Thyroid gland (tissue), 4 donors: ENCODE data around the gene OLIG1. TPM values are rescaled to one million over a fixed set of nuclear protein-coding genes. Genes with fewer than 3 reads are reported as not detected.

Source experiments
- DNase-seq, 2 donors: peaks; one replicate each; pipeline ENCODE4 v3.0.0-alpha.2; 2019
- H3K27ac ChIP-seq, 3 donors: fragments of 200-600 bp; sonication (generic); 1 replicate in 2 of 3; 2 replicates in 1 of 3; pipeline ENCODE4 v1.5.1; 2016 to 2019; ENCODE audit warnings: mild to moderate bottlenecking in 1 of 3, moderate library complexity in 1 of 3
- H3K27me3 ChIP-seq: fragments of 200-600 bp; sonication (generic); one replicate; pipeline ENCODE4 v1.5.1; 2019
- H3K36me3 ChIP-seq, 2 donors: fragments of 200-600 bp; sonication (generic); one replicate each; pipeline ENCODE4 v1.5.1; 2016 to 2019
- H3K4me1 ChIP-seq, 2 donors: fragments of 200-600 bp; sonication (generic); one replicate each; pipeline ENCODE4 v1.5.1; 2017 to 2019
- H3K4me3 ChIP-seq, 3 donors: fragments of 200-600 bp; sonication (generic); replicated peaks in 1 of 3; 1 replicate in 2 of 3; 2 replicates in 1 of 3; pipeline ENCODE4 v1.5.1; 2016; ENCODE audit warnings: mild to moderate bottlenecking in 1 of 3
- H3K9me3 ChIP-seq: fragments of 200-600 bp; sonication (generic); one replicate; pipeline ENCODE4 v1.5.1; 2017
- CTCF ChIP-seq, 6 experiments: fragments of 200-600 bp in 3 of 6; fragments of 450-650 bp in 3 of 6; sonication (generic) in 3 of 6; IDR thresholded peaks; one replicate each; pipeline ENCODE4 v1.5.1; 2016 to 2019; ENCODE audit warnings: antibody characterized with exemption in 6 of 6, mild to moderate bottlenecking in 2 of 6, inconsistent platforms in 1 of 6, moderate library complexity in 1 of 6
- POLR2A ChIP-seq, 2 donors: fragments of 450-650 bp; IDR thresholded peaks; one replicate each; pipeline ENCODE4 v1.6.1; 2017; ENCODE audit warnings: antibody characterized with exemption in 2 of 2, mild to moderate bottlenecking in 2 of 2, moderate library complexity in 1 of 2
- WGBS, 2 donors: methylation state at CpG; one replicate each; pipeline ENCODE4 v1.1.5; 2017; 5-methylcytosine and 5-hydroxymethylcytosine counted together
- intact Hi-C: fragments of 100-400 bp; cut with DNase I; formaldehyde crosslinking; loops from one replicate; pipeline ENCODE4 v1.15.1; 2023
- total RNA-seq, 4 donors: library from RNA; depleted of rRNA; stranded (reverse); fragments of >200 nt; gene quantifications; one replicate each; pipeline ENCODE4 v1.2.3, GENCODE V29; 2016

The OLIG1 gene
- total RNA-seq, 4 donors from 2014 or later, result not detected

DNA sequence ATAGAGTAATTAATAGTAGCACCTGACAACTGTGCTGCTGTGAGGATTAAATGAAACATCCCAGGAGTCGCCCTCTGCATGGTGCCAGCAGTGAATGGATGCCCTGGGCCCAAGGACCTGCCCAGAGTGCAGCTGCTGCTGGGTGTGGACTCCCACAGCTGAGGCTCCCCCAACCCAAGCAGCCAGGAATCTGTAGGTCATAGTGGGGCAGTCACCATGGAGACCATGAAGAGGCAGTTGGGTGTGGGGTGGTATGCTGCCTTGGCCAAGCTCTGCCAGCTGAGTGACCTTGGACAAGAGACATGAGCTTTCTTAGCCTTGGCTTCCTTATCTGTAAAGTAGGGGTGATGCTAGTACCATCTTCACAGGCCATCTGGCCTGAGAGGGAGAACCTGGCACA lies 34.8 kb upstream of the OLIG1 start:
- no peaks in the 10 kb centered on the region for H3K36me3 ChIP-seq
- no peak overlapping the region for H3K27ac ChIP-seq
- H3K4me3 ChIP-seq, result no peak overlapping the region
- DNase-seq, result no peak
- no peaks in the 10 kb centered on the region for H3K4me1 ChIP-seq
- whole genome bisulfite sequencing, 2 donors, result 57 to 85% methylated on average over 1 of the region's 1 CpG
- intact Hi-C loops, result no loop called here
- TF ChIP-seq CTCF (IDR thresholded peaks at IDR 0.05), result no peak
- no peak for TF ChIP-seq POLR2A (IDR thresholded peaks at IDR 0.05)
- peaks cover 2% of the 10 kb centered on the region for H3K27me3 ChIP-seq
- H3K9me3 ChIP-seq, result no peaks in the 10 kb centered on the region

DNA sequence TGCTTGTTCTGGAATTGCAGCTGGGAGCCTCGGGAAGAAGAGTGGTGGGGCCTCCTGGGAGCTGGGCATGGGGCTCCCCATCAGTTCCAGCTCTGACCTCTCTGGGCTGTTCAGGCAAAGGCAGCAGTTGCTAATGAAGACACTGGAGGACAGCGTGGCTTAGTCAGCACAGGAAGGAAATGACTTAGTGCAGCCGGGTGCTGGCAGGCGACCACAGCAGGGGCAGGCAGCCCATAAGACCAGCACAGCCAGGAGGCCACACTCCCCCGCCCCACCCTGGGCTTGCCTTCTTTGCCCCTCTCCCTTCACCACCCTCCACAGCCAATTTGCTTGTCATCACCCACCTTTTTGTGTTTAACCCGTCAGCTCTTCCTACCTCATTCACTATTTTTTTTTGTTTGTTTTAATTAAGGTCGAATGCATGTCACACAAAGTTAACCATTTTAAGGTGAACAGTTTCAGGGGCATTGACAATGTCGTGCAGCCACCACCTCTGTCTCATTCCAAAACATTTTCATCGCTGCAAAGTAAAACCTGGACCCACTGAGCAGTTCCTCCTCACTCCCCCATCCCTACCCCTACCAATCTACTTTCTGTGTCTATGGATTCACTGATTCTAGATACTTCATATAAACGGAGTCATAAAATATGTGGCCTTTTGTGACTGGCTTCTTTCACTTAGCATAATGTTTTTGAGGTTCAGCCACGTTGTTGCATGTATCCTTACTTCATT lies 33.3 kb upstream of the OLIG1 start:
- H3K4me3 ChIP-seq, result no peak overlapping the region
- intact Hi-C loops, result no loop called here
- no peaks in the 10 kb centered on the region for H3K36me3 ChIP-seq
- no peak for TF ChIP-seq POLR2A (IDR thresholded peaks at IDR 0.05)
- H3K27ac ChIP-seq, result no peak overlapping the region
- 36 to 37% methylated on average over 11 of the region's 11 CpGs for WGBS, 2 donors
- DNase-seq, result no peak
- peaks cover 5% of the 10 kb centered on the region for H3K27me3 ChIP-seq
- no peaks in the 10 kb centered on the region for H3K9me3 ChIP-seq
- no peaks in the 10 kb centered on the region for H3K4me1 ChIP-seq

DNA sequence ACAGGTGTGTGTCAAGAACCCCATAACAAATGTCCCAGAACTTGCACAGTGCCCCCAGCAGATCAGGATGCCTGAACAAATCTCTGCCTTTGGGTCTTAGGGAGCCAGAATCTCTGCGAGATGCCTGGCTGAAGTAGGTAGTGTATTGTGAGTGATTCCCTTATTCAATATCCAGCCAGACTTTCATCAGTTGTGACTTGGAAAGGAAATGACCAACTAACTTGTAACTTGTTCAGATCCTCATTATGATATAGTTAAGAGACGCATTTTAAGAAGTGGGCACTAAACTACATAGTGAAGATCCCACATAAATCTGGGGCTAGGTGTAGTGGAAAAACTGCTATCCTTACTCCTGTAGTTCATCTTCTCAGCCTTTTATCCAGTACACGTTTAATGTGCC lies 32.4 kb upstream of the OLIG1 start:
- H3K36me3 ChIP-seq, result no peaks in the 10 kb centered on the region
- no peak overlapping the region for H3K4me3 ChIP-seq
- H3K4me1 ChIP-seq, result no peaks in the 10 kb centered on the region
- intact Hi-C loops, result no loop called here
- peaks cover 5% of the 10 kb centered on the region for H3K27me3 ChIP-seq
- WGBS, 2 donors, result 87 to 88% methylated on average over 3 of the region's 3 CpGs
- DNase-seq, result no peak
- TF ChIP-seq CTCF (IDR thresholded peaks at IDR 0.05), result no peak
- no peaks in the 10 kb centered on the region for H3K9me3 ChIP-seq
- no peak overlapping the region for H3K27ac ChIP-seq

- Histone ChIP-seq H3K27ac (no peak overlapping the region), H3K4me3 (no peak overlapping the region), H3K36me3 (no peaks in the 10 kb centered on the region), H3K4me1 (no peaks in the 10 kb centered on the region), H3K27me3 (peaks cover 5% of the 10 kb centered on the region), H3K9me3 (no peaks in the 10 kb centered on the region)
- 62 to 77% methylated on average over 7 of the region's 7 CpGs for WGBS, 2 donors
- DNase-seq, result peak in 1 of 2 donors; percentile 9
- intact Hi-C loops, result no loop called here
- TF ChIP-seq POLR2A (IDR thresholded peaks at IDR 0.05), result no peak
- no peak for TF ChIP-seq CTCF (IDR thresholded peaks at IDR 0.05)
These were observed 30.4 kb upstream of the OLIG1 start for GRCh38 chr21:33039536-33039935.

- 95 to 96% methylated on average over 3 of the region's 3 CpGs for WGBS, 2 donors
- TF ChIP-seq POLR2A (IDR thresholded peaks at IDR 0.05) (no peak), CTCF (IDR thresholded peaks at IDR 0.05) (no peak)
- Histone ChIP-seq H3K27ac (no peak overlapping the region), H3K36me3 (no peaks in the 10 kb centered on the region), H3K27me3 (peaks cover 5% of the 10 kb centered on the region), H3K4me3 (no peak overlapping the region), H3K4me1 (no peaks in the 10 kb centered on the region), H3K9me3 (no peaks in the 10 kb centered on the region)
- intact Hi-C loops, result no loop called here
- DNase-seq, result no peak
These were observed 29.7 kb upstream of the OLIG1 start for GRCh38 chr21:33040215-33040614.
